Activated CD4-positive, alpha-beta T cell treated with anti-CD3 and anti-CD28 coated beads, Interleukin-2, amount 10 ng/mL, durations not matched to agents 24 days and 14 days (primary cell): ENCODE data around the gene CRIM1. TPM values are rescaled to one million over a fixed set of nuclear protein-coding genes. Genes with fewer than 3 reads are reported as not detected.

Experiments used
- DNase-seq: peaks from one replicate; pipeline ENCODE4 v3.0.0; 2022
- H3K27ac Mint-ChIP-seq: one replicate; pipeline ENCODE4 v1.8.0; 2022; ENCODE audit warnings: mild to moderate bottlenecking, mixed read lengths
- H3K27me3 Mint-ChIP-seq: one replicate; pipeline ENCODE4 v1.8.0; 2022; ENCODE audit warnings: mixed read lengths
- H3K36me3 Mint-ChIP-seq: one replicate; pipeline ENCODE4 v1.8.0; 2022; ENCODE audit warnings: low read depth, mild to moderate bottlenecking, mixed read lengths
- H3K4me1 Mint-ChIP-seq: one replicate; pipeline ENCODE4 v1.8.0; 2021; ENCODE audit warnings: mixed read lengths
- H3K4me3 Mint-ChIP-seq: one replicate; pipeline ENCODE4 v1.8.0; 2022; ENCODE audit warnings: mild to moderate bottlenecking, moderate library complexity, mixed read lengths
- H3K9me3 Mint-ChIP-seq: one replicate; pipeline ENCODE4 v1.8.0; 2021; ENCODE audit warnings: mixed read lengths
- intact Hi-C: fragments of 100-400 bp; cut with micrococcal nuclease; formaldehyde crosslinking; loops from one replicate; pipeline ENCODE4 v1.15.1; 2023
- total RNA-seq: library from RNA; stranded (reverse); gene quantifications from 2 replicates; pipeline ENCODE4 v1.2.3, GENCODE V29; 2022

CRIM1 gene
- total RNA-seq, 1 donor from 2014 or later, result 19.0 TPM

GRCh38 chr2:36337354-36337753 is 18.2 kb upstream of the CRIM1 start:
- Mint-ChIP-seq H3K27me3 (peaks cover 10% of the 10 kb centered on the region), H3K4me1 (peaks cover 11% of the 10 kb centered on the region), H3K4me3 (no peak overlapping the region), H3K27ac (no peak overlapping the region), H3K36me3 (no peaks in the 10 kb centered on the region), H3K9me3 (no peaks in the 10 kb centered on the region)
- intact Hi-C loops, result no loop called here
- no peak for DNase-seq

GRCh38 chr2:36338124-36338826 is 17.3 kb upstream of the CRIM1 start:
- Mint-ChIP-seq H3K9me3 (no peaks in the 10 kb centered on the region), H3K36me3 (no peaks in the 10 kb centered on the region), H3K27ac (no peak overlapping the region), H3K4me1 (peaks cover 11% of the 10 kb centered on the region), H3K27me3 (peaks cover 10% of the 10 kb centered on the region), H3K4me3 (no peak overlapping the region)
- DNase-seq, result no peak
- intact Hi-C loops, result no loop called here

DNA sequence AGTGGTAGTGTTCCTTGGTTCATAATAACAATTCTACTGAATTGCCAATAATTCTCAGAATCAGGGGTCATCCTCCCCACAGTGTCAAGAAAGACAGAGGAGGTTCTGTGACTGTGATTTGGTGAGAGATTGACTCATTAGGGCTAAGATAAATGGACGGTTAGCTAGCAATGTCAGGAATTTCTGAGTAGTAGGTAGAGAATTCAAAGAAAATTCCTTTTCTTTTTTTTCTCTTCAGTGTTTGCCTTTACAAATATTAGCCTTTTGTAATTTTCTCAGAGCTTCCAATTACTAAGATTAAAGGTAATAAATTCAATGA is 16.8 kb upstream of the CRIM1 start:
- no peaks in the 10 kb centered on the region for H3K36me3 Mint-ChIP-seq
- H3K27ac Mint-ChIP-seq, result no peak overlapping the region
- H3K4me1 Mint-ChIP-seq, result peaks cover 11% of the 10 kb centered on the region
- no peaks in the 10 kb centered on the region for H3K9me3 Mint-ChIP-seq
- peaks cover 14% of the 10 kb centered on the region for H3K27me3 Mint-ChIP-seq
- intact Hi-C loops, result no loop called here
- H3K4me3 Mint-ChIP-seq, result no peak overlapping the region
- no peak for DNase-seq

DNA sequence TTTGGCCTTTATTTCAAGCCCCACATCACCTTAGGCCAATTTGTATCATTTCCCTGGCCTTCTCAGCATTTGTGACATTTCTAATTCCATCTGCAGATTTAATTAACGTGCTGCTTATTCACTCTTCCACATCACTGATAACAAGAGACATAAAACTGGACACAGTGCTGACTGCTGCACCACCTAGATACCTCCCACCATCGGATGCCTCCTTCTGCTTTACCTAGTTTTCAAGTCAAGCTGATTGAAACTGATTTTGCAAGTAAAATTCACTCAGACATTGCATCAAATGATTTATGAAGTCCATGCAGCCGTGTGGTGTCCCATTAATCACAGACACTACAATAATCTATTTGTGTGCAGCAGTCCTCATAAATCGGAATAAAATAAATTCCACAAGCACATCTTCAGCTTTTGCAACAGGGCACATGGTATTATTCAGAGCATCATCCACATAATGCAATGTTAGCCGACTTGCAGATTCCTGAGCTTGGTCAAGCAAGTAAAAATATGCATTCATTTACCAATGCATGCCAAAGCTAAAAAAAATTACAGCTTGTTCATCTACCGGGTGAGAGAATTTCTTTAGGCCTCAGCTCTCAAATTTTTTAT is 15.9 kb upstream of the CRIM1 start:
- Mint-ChIP-seq H3K4me3 (no peak overlapping the region), H3K9me3 (no peaks in the 10 kb centered on the region), H3K4me1 (peaks cover 11% of the 10 kb centered on the region), H3K27ac (no peak overlapping the region), H3K27me3 (peaks cover 18% of the 10 kb centered on the region), H3K36me3 (no peaks in the 10 kb centered on the region)
- intact Hi-C loops, result no loop called here
- no peak for DNase-seq

- H3K9me3 Mint-ChIP-seq, result no peaks in the 10 kb centered on the region
- H3K27me3 Mint-ChIP-seq, result peaks cover 33% of the 10 kb centered on the region
- H3K4me1 Mint-ChIP-seq, result peaks cover 1% of the 10 kb centered on the region
- no peaks in the 10 kb centered on the region for H3K36me3 Mint-ChIP-seq
- DNase-seq, result no peak
- H3K4me3 Mint-ChIP-seq, result no peak overlapping the region
- no peak overlapping the region for H3K27ac Mint-ChIP-seq
- intact Hi-C loops, result no loop called here
These were observed 12.0 kb upstream of the CRIM1 start for GRCh38 chr2:36343606-36344005.

DNA sequence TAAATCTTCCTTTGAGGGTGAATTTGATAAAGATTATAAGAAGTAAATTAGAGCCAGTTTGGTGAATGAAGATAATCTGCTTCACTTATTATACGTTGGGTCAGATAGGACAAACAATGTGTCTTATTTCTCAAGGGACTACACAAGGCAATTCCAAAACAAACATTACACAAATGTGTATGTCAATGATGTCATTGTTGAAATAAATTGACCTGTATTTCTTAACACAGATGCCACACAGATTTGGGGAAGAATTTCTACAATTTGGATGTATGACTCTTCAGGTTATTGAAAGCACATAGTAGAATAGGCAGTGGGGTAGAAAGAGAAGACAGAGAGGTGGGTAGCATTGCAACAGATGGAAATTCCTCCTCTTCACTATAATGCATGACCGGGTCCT is 6.9 kb upstream of the CRIM1 start:
- Mint-ChIP-seq H3K27ac (no peak overlapping the region), H3K4me3 (no peak overlapping the region), H3K9me3 (no peaks in the 10 kb centered on the region), H3K4me1 (peaks cover 6% of the 10 kb centered on the region), H3K27me3 (peaks cover 58% of the 10 kb centered on the region), H3K36me3 (no peaks in the 10 kb centered on the region)
- intact Hi-C loops, result no loop called here
- DNase-seq, result no peak

DNA sequence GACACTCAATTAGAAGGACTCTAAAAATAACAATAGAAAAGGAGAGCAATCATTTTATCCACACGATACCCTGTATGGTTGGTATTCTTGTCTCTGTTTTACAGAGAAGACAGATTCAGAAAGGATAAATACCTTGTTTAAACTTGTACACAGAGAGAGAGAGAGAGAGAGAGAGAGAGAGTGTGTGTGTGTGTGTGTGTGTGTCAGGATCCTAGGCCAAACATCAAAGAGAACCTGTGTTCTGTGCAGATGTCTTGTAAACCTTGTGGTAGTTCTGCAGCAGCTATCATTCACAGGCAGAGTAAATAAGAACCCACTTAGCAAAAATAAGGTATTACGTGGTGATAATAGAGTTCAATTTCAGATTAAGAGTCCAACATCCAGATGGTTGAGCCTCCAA is 4.3 kb upstream of the CRIM1 start:
- Mint-ChIP-seq H3K9me3 (no peaks in the 10 kb centered on the region), H3K4me1 (peaks cover 12% of the 10 kb centered on the region), H3K27ac (no peak overlapping the region), H3K27me3 (peaks cover 58% of the 10 kb centered on the region), H3K36me3 (no peaks in the 10 kb centered on the region), H3K4me3 (no peak overlapping the region)
- intact Hi-C loops, result loop anchor here (5.0 to 10.0 kb wide), 2 partner anchors 421 to 476 kb away; no protein-coding TSS in a partner anchor
- DNase-seq, result no peak

DNA sequence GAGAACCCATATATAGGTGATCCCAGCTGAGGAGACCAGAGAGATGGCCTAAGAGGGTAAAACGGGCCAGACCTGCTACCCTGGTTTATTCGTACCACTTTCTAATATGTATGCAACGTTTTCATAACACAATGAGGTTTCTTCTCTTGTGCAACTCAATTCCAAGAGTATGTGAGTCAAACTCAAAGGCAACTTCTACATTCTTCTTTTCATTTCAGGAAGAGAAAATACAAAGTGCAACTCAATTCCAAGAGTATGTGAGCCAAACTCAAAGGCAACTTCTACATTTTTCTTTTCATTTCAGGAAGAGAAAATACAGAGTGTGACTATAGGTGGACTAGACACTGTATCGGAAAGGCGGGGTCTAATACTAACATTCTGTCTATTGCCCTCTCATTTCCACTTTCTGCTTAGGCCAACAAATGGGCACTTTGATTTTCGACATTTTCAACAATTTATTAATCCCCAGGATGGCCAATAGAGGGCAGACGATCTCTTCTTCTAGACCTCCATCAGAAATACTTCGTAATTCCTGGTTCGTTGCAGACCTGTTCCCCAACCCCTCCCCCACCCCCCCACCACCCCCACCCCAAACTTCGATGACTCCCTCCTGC is 3.7 kb upstream of the CRIM1 start:
- Mint-ChIP-seq H3K9me3 (no peaks in the 10 kb centered on the region), H3K36me3 (no peaks in the 10 kb centered on the region), H3K27ac (no peak overlapping the region), H3K27me3 (peaks cover 55% of the 10 kb centered on the region), H3K4me1 (peaks cover 12% of the 10 kb centered on the region), H3K4me3 (no peak overlapping the region)
- intact Hi-C loops, result loop anchor here (1.0 to 10.0 kb wide), 4 partner anchors 155 to 477 kb away; no protein-coding TSS in a partner anchor
- peak; percentile 75 for DNase-seq

DNA sequence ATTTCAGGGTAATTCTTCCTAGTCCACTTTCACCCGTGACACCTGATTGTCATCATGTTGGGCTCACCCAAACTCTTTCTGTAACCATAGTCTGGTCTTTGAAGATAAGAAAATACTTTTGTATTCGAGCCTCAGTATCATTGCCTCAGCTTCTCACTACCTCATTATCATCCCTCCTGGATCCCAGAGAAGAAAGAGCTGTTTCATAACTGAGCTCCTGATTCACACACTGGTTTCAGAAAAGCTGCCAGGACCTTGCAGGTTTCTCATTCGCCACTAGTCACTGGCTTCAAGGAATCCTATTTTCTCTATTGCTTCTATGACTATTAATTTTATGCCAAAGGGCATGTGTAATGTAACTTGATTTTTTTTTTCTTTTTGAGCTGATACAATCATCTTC is 2.9 kb upstream of the CRIM1 start:
- DNase-seq, result no peak
- Mint-ChIP-seq H3K9me3 (no peaks in the 10 kb centered on the region), H3K27me3 (peaks cover 59% of the 10 kb centered on the region), H3K27ac (no peak overlapping the region), H3K4me3 (no peak overlapping the region), H3K36me3 (no peaks in the 10 kb centered on the region), H3K4me1 (peaks cover 20% of the 10 kb centered on the region)
- intact Hi-C loops, result loop anchor here (1.0 to 10.0 kb wide), 4 partner anchors 155 to 478 kb away; no protein-coding TSS in a partner anchor

- Mint-ChIP-seq H3K9me3 (no peaks in the 10 kb centered on the region), H3K4me1 (peaks cover 31% of the 10 kb centered on the region), H3K27ac (peak overlapping the region; percentile 17), H3K4me3 (peak overlapping the region; percentile 62), H3K36me3 (no peaks in the 10 kb centered on the region), H3K27me3 (peaks cover 60% of the 10 kb centered on the region)
- intact Hi-C loops, result loop anchor here (1.0 to 10.0 kb wide), 4 partner anchors 49 to 480 kb away; no protein-coding TSS in a partner anchor
- DNase-seq, result no peak
These were observed 797 bp upstream of the CRIM1 start for GRCh38 chr2:36354811-36355150.

DNA sequence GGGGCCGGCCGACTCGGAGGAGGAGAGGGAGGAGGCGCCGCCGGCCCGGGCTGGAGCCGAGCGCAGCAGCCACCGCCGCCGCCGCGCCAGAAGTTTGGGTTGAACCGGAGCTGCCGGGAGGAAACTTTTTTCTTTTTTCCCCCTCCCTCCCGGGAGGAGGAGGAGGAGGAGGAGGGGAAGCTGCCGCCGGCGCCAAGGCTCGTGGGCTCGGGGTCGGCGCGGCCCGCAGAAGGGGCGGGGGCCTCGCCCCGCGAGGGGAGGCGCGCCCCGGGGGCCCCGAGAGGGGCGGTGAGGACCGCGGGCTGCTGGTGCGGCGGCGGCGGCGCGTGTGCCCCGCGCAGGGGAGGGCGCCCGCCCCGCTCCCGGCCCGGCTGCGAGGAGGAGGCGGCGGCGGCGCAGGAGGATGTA is 316 bp downstream of the CRIM1 start:
- Mint-ChIP-seq H3K4me1 (peaks cover 31% of the 10 kb centered on the region), H3K27me3 (peaks cover 58% of the 10 kb centered on the region), H3K4me3 (peak overlapping the region; percentile 96), H3K36me3 (no peaks in the 10 kb centered on the region), H3K9me3 (no peaks in the 10 kb centered on the region), H3K27ac (no peak overlapping the region)
- intact Hi-C loops, result loop anchor here (1.0 to 10.0 kb wide), 5 partner anchors 47 to 481 kb away; no protein-coding TSS in a partner anchor
- DNase-seq, result peak; percentile 78

GRCh38 chr2:36356298-36356989 is 866 bp downstream of the CRIM1 start:
- intact Hi-C loops, result loop anchor here (2.0 to 10.0 kb wide), 4 partner anchors 110 to 482 kb away; no protein-coding TSS in a partner anchor
- Mint-ChIP-seq H3K4me3 (peak overlapping the region; percentile 96), H3K27ac (peak overlapping the region; percentile 61), H3K9me3 (no peaks in the 10 kb centered on the region), H3K36me3 (no peaks in the 10 kb centered on the region), H3K27me3 (peaks cover 59% of the 10 kb centered on the region), H3K4me1 (peaks cover 31% of the 10 kb centered on the region)
- no peak for DNase-seq

GRCh38 chr2:36356990-36357846 is 1.6 kb downstream of the CRIM1 start:
- H3K27me3 Mint-ChIP-seq, result peaks cover 62% of the 10 kb centered on the region
- H3K4me3 Mint-ChIP-seq, result peak overlapping the region; percentile 96
- no peaks in the 10 kb centered on the region for H3K36me3 Mint-ChIP-seq
- peaks cover 31% of the 10 kb centered on the region for H3K4me1 Mint-ChIP-seq
- H3K9me3 Mint-ChIP-seq, result no peaks in the 10 kb centered on the region
- intact Hi-C loops, result loop anchor here (1.0 to 10.0 kb wide), 6 partner anchors 104 to 482 kb away; no protein-coding TSS in a partner anchor
- peak overlapping the region; percentile 86 for H3K27ac Mint-ChIP-seq
- peak; percentile 73 for DNase-seq
